HepG2 (cell line): ENCODE data around the gene E2F3. TPM values are rescaled to one million over a fixed set of nuclear protein-coding genes. Genes with fewer than 3 reads are reported as not detected.
A peak's percentile ranks its signal among the peaks of the same experiment; 100 is the strongest.

ENCODE experiments used
- AGO1 ChIP-seq: fragments of 200-400 bp; formaldehyde crosslinking; IDR thresholded peaks from 2 replicates; pipeline ENCODE4 v1.6.1; 2017; ENCODE audit warnings: mild to moderate bottlenecking, low read depth, low read length, moderate library complexity; ENCODE audit not compliant: poor library complexity, severe bottlenecking
- DMTF1 ChIP-seq: sonication (generic); formaldehyde crosslinking; IDR thresholded peaks from 2 replicates; pipeline ENCODE4 v1.4.0; 2020; ENCODE audit warnings: mild to moderate bottlenecking, missing genetic modification reagents
- FIP1L1 ChIP-seq: fragments of 200-400 bp; formaldehyde crosslinking; IDR thresholded peaks from 2 replicates; pipeline ENCODE4 v1.6.1; 2018; ENCODE audit warnings: low read depth, mild to moderate bottlenecking, low read length, moderate library complexity, borderline replicate concordance; ENCODE audit not compliant: insufficient read depth
- GABPB1 ChIP-seq: IDR thresholded peaks from 2 replicates; pipeline ENCODE4 v1.6.1; 2016; ENCODE audit warnings: mild to moderate bottlenecking, missing genetic modification reagents, moderate library complexity, missing compliant biosample characterization
- MAFK ChIP-seq, 2 experiments: IDR thresholded peaks in 1 of 2; conservative IDR thresholded peaks in 1 of 2; 2 replicates each; pipeline ENCODE4 v1.6.1; 2011; ENCODE audit warnings: improper control_type of control experiment in 2 of 2, low read length in 2 of 2
- PAX8 ChIP-seq: sonication (generic); formaldehyde crosslinking; IDR thresholded peaks from 2 replicates; pipeline ENCODE4 v1.8.0; 2022; ENCODE audit warnings: mild to moderate bottlenecking, missing genetic modification reagents, borderline replicate concordance
- PRMT3 ChIP-seq: sonication (generic); formaldehyde crosslinking; IDR thresholded peaks from 2 replicates; pipeline ENCODE4 v1.8.1; 2022; ENCODE audit warnings: low read depth, mild to moderate bottlenecking, moderate library complexity, missing genetic modification reagents, borderline replicate concordance
- THAP9 ChIP-seq: sonication (generic); formaldehyde crosslinking; IDR thresholded peaks from 2 replicates; pipeline ENCODE4; 2020; ENCODE audit warnings: missing genetic modification reagents, mild to moderate bottlenecking, borderline replicate concordance
- TSC22D2 ChIP-seq: sonication (generic); formaldehyde crosslinking; IDR thresholded peaks from 2 replicates; pipeline ENCODE4 v1.5.1; 2020; ENCODE audit warnings: missing genetic modification reagents, mild to moderate bottlenecking, borderline replicate concordance
- ZBTB7B ChIP-seq: sonication (generic); formaldehyde crosslinking; IDR thresholded peaks from 2 replicates; pipeline ENCODE4 v1.4.0; 2020; ENCODE audit warnings: missing genetic modification reagents
- ZHX1 ChIP-seq: sonication (generic); formaldehyde crosslinking; IDR thresholded peaks from 2 replicates; pipeline ENCODE4 v1.8.1; 2022; ENCODE audit warnings: low read depth, mild to moderate bottlenecking, missing genetic modification reagents
- ZNF142 ChIP-seq: sonication (generic); formaldehyde crosslinking; IDR thresholded peaks from 2 replicates; pipeline ENCODE4 v1.4.0; 2020; ENCODE audit warnings: missing genetic modification reagents
- polyA plus RNA-seq, 8 experiments: library from polyadenylated mRNA; depleted of rRNA in 3 of 8; stranded (reverse) in 7 of 8; unstranded in 1 of 8; fragments of >200 nt; fragmentation: Illumina TruSeq in 4 of 8; extraction: Trizol in 4 of 8; gene quantifications; 2 replicates each; pipeline versions ENCODE4 v1.2.1 to v1.2.3, GENCODE V29; 2011 to 2016; ENCODE audit warnings: low read depth in 4 of 8, missing spikeins in 1 of 8, mixed read lengths in 1 of 8; ENCODE audit not compliant: insufficient read depth in 1 of 8
- total RNA-seq, 5 experiments: library from RNA; depleted of rRNA; stranded (reverse); fragments of >200 nt; fragmentation: Illumina TruSeq; extraction: Trizol; gene quantifications; 2 replicates each; pipeline ENCODE4 v1.2.3, GENCODE V29; 2016; ENCODE audit warnings: low read depth in 1 of 5

Gene E2F3
- total and polyA plus RNA-seq, 2 of the 13 experiments (the other 11 are each of a cell fraction or from before 2014, with no cell fraction given) = 8.5 to 12.7 TPM

- TF ChIP-seq THAP9 (CRISPR knock-in tag) = peak; percentile 84; the same call in 1 of the 2 replicates
- peak; percentile 74 for TF ChIP-seq TSC22D2
- TF ChIP-seq ZNF142 (CRISPR knock-in tag) = peak; percentile 92
- TF ChIP-seq AGO1 = peak; percentile 51
- 0 out of 4 replicates have a peak, but pooled peaks of 1 of the 2 experiments have one; percentile 1 for TF ChIP-seq MAFK (conservative IDR thresholded peaks at IDR 0.05 in 1 of 2, IDR thresholded peaks at IDR 0.05 in 1 of 2; ENCODE audit: low read length in 2 of 2)
- peak; percentile 70; the same call in 1 of the 2 replicates for TF ChIP-seq ZBTB7B (CRISPR knock-in tag)
- TF ChIP-seq PAX8 (CRISPR knock-in tag) = 0 out of 2 replicates have a peak, but pooled peaks have one; percentile 21
- peak; percentile 99 for TF ChIP-seq PRMT3 (CRISPR knock-in tag)
- TF ChIP-seq GABPB1 (CRISPR knock-in tag) = peak; percentile 77
- TF ChIP-seq FIP1L1 = no peak
- peak; percentile 67; the same call in 1 of the 2 replicates for TF ChIP-seq DMTF1 (CRISPR knock-in tag)
- peak; percentile 16 for TF ChIP-seq ZHX1 (CRISPR knock-in tag)
Observed at GRCh38 chr6:20401205-20402091, at the start of gene E2F3 (continued).
